NOMO-1 treated with DMSO at 0.1 percent for 48 hours (cell line): Measurements from ENCODE around the gene RNF4.

Experiments
- DNase-seq: peaks from one replicate; lab custom pipeline; 2025; ENCODE audit not compliant: unreplicated experiment; lab: John Stamatoyannopoulos, UW

The RNF4 gene

DNA sequence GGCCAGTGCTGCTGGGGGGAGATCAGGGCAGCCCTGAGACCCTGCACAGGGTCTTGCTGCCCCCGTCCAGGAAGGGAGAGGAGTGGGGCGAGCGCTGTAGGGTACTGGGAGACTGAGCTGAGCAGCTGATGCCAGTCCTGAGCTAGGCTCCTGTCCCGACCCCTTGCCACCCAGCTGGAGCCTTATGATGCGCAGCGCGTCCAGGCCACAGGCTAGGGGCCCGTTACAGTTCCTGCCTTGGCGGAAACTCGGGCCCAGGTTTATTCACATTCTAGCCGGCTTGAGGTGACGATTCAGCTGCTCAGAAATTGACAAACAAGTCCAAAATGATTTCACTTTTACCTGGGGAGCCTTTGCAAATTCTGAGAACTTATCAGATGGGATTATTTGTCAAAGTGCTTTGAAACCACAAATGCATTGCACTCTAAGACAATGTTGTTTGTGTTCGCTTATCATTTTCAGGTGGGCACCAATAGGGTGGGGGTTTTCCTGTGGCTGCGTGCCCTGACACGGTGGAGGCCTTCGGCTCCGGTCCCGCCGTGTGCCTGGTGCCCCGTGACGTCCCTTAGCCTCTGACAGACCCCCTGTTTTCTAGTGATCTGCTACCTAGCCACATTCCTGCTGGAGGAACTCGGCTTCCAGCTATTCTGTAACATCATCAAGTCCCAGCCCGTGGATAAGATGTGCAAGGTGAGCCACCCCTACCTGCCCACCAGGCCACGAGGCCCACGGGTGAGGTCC, 31.3 kb upstream of the RNF4 start:
- no peak for DNase-seq

GRCh38 chr4:2438822-2439718, 29.8 kb upstream of the RNF4 start:
- DNase-seq = no peak

- DNase-seq = peak; percentile 83
These were observed 27.3 kb upstream of the RNF4 start for GRCh38 chr4:2441393-2442174.

DNA sequence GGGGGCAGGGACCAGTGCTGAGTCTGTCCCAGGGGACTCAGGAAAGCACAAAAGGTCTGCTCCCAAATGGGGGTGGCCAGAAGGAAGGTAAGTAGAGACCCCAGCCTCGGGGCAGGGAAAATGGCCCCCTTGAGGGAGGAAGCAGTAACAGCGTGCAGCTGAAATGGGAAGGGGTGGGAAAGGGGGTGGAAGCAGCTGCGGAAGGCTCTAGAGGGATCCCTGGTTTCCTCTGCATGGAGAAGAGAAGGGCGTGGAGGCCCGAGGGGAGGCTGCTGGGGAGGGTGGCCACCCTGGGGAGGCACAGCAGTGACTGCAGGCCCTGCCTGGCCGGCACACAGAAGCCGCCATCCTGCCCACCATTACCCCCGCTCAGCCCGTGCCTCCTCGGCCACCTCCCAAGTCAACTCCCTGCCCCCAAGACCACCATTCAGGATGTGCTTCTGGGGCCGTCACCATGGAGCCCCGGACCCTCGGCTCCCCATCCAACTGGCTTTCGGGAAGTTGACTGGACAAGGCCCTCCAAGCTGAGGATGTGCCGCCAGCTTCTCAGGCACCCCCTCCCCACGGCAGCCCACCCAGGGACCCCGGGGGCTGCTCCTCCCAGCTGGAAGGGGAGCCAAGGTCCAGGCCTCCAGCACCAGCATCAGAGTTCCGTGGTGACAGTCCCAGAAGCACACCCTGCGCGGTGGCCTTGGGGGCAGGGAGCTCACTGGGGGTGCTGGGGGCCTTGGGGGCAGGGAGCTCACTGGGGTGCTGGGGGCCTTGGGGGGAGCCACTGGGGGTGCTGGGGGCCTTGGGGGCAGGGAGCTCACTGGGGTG, 26.5 kb upstream of the RNF4 start:
- DNase-seq = no peak

DNA sequence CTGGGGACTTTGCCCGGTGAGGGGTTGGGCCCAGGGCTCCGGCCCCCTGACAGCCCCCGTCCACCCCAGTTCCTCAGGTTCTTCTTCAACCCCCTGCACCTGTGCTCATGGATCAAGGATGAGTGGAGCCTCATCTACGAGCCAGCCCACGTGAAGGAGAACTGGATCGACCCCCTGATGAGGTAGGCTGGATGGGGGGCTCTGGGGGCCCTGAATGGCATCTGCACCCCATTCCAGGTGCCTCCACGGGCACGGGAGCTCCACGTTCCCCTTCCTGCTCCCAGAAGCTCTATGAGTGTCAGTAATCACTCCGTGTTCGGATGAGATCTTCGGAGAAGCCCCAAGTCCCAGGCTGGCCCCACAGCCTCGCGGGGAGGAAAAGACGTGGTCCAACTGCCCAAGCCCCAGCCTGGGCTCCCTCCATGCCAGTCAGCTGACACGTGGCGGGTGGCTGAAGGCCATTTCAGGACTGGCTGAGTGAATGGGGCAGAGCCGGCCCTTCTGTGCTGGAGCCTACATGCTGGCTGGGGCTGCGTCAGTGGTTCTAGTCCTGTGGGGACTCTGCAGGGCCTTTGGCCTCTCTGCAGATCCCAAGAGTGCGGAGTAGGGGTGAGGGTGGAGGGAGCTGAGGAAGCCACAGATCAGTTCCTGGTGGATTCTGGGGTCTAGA, 25.7 kb upstream of the RNF4 start:
- no peak for DNase-seq

DNA sequence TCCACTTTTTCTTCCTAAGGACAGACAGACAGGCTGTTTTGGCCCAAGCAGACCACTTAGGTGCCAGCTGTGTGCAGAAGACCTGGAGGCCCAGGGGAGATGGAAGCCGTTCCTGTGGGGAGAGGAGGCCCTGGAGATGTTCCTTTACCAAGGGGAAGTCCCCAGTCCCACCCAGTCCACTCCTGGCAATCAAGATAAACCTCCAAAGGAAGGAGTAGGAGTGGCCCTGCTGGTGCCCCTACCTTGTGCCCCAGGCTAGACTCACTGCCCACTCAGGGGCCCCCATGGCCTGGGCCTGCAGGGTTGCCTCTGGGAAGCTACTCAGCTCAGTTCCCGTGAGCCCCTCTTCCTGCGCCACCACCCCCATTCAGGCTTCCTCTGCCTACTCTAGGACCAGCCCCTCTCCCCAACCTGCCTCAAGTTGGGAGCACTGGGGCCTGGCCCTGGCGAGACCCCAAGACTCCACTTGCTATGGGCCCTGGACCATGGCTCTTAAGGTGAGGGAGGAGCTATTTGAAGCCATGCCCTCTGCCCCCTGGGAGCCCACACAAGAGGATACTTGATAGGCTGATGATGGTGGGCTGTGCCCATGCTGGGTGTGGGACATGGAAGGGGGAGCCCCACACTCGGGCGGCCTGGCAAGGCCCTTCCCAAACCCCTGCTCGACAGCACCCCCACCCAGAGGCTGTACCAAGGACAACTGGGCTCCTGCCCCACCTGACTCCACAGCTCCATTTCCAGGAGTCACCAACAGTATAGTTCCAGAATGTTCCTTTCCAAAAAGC, 24.8 kb upstream of the RNF4 start:
- no peak for DNase-seq

GRCh38 chr4:2445130-2445529, 23.8 kb upstream of the RNF4 start:
- DNase-seq = no peak

GRCh38 chr4:2445571-2445970, 23.3 kb upstream of the RNF4 start:
- DNase-seq = no peak

DNA sequence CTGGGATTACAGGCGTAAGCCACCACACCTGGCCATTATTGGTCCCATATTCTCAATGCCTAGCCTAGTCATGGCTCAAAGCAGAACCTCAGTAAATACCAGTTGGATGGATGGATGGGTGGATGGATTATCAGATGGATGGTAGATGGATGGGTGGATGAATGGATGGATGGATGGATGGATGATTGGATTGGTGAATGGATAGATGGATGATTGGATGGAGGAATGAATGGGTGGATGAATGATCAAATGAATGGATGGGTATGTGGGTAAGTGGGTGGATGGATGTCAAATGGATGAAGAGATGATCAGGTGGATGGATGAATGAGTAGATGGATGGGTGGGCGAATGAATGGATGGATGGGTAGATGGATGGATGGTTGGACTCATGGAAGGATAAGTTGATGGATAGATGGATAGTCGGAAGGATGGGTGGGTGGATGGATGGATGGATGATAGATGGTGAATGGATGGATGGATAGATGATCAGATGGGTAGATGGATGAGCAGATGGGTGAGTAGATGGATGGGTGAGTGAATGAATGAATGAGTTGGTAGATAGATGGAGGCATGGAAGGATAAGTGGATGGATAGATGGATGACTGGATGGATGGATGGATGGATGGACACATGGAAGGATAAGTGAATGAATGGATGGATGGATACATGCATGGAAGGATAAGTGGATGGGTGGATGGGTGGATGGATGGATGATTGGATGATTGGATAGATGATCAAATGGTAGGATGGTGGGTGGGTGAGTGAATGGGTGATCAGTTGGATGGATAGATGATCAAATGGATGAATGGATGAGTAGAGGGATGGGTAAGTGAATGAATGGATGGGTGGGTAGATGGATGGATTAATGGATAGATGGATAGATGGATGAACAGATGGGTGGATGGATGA, 22.0 kb upstream of the RNF4 start:
- DNase-seq = no peak

DNA sequence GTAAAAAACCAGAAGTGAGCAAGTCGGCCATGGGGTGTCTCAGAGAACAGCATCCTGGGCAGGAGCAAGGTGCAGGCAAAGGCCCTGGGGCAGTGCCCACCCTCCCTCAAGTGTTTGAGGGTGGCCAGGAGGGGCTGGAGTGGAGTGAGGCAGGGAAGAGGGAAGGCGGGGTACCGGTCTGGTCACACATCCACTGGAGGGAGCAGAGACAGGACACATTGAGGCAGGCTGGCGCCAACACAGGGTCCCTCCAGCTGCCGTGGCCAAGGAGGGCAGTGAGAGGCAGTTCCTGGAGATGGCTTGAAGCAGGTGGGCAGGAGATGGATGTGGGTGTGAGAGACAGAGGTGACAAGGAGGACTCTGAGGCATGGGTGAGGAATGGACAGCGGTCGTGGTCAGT, 20.3 kb upstream of the RNF4 start:
- no peak for DNase-seq

DNA sequence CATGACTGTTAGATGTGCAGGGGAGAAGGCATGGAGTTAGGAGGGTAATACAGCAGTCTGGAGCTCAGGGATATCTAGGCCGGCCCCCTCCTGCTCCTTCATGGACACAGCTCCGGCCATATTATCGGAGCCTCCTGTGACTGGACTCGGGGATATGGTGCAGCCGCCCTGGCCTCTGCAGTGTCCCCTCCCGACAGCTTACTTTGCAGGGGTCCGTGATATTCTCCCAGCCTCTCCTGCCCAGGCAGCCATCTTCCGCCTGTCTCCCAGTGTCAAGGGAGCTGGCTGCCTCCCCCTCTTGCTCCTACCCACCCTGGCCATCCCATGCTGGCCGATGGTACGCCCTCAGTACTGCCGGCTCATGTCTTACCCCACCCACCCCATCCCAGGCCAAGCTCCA, 19.9 kb upstream of the RNF4 start:
- no peak for DNase-seq

- no peak for DNase-seq
These were observed 19.2 kb upstream of the RNF4 start for GRCh38 chr4:2449511-2450392.

DNA sequence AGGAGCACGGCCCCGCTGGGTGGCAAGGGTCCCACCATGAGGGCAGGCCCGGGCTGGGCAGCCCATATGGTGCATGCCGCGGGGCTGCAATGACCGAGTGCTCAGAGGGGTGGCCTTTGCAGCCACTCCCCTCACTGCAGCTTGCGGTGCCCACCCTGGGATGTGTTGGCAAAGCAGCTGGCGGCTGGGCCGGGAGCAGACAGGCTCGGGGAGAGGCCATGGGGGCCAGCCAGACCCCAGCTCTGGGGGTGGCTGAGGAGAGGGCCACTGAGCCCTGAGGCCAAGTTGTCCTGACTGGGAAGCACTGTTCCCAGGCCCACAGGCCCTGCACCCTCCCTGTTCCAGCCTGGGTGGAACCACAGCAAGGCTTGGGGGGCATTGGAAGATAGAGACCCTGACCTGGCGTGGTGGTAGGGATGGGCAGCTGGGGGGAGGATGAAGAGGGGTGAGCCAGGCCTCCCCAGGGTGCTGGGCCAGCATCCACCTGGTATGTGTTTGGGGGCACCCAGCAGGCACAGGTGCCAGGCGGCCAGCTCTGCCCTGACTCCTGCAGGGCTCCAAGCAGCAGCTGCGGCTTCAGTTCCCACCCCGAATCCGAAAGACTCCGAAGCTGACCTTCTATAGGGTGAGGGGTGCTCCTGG, 18.4 kb upstream of the RNF4 start:
- DNase-seq = no peak

GRCh38 chr4:2451036-2451520, 17.8 kb upstream of the RNF4 start:
- DNase-seq = no peak

DNA sequence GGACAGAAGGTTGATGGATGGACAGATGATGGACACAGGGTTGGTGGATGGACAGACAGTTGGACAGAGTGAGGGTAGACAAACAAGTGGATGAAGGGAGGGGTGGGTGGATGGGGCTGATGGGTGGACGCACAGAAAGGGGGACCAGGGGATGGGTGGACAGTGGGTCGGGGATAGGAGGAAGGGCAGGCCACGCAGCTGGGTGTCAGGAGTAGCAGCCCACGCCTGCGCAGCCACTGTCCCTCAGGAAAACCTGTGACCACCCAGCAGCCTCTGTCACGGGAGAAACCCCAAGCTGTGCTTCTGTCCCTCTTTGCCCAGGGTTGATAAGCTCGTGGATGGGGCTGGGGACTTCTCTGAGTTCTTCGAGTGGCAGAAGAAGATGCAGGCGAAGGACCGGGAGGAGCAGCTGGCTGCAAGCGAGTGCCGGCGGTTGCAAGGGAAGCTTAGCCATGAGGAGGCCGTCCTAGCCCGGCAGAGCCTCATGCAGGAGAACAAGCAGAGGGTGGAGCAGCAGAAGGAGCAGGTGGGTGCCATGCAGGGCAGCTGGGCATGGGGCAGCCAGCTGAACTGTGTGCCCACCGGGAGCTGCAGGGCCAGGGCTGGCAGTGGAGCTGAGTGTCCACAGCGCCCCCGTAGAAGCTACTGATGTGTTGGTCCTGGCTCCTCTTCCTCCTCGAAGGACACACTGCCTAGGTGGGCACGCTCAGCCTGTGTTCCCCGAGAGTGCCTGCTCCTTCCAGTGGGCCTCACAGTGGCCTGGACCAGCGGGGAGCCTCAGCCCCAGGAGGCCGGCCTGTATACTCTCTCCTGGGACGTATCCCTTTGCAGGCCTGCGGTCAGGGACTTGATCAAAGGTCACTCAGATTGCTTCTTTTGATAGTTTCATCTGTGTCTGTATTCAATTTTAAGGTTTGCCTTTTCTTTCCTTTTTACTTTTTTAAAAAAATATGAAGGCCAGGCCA, 16.8 kb upstream of the RNF4 start:
- no peak for DNase-seq
